HG03342 (cell line): ENCODE data around the gene CPEB4.

Experiments used
- ATAC-seq: cut with Tn5 transposase; IDR thresholded peaks from one replicate; pipeline ENCODE4 v1.9.1; 2021; ENCODE audit warnings: mild to moderate bottlenecking, moderate library complexity; ENCODE audit not compliant: unreplicated experiment

Gene CPEB4

DNA sequence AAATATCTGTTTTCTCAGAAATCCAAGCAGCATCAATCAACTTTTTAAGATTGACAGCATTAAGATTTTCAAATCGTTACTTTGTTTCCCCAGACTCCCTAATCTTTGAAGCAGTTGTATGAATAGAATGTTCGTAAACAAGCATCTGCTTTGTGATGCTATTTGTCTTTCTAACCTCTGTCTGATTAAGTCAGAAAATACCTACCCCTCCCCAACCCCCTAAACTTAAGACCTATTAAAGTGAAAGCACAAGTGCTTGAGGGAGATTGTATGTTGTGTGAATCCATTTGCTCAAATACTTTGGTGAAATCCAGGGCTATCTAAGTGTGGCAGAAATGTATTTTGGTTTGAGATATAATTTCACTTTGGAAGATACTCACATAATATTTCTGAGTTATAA, 53.0 kb downstream of the CPEB4 start:
- no peak for ATAC-seq

DNA sequence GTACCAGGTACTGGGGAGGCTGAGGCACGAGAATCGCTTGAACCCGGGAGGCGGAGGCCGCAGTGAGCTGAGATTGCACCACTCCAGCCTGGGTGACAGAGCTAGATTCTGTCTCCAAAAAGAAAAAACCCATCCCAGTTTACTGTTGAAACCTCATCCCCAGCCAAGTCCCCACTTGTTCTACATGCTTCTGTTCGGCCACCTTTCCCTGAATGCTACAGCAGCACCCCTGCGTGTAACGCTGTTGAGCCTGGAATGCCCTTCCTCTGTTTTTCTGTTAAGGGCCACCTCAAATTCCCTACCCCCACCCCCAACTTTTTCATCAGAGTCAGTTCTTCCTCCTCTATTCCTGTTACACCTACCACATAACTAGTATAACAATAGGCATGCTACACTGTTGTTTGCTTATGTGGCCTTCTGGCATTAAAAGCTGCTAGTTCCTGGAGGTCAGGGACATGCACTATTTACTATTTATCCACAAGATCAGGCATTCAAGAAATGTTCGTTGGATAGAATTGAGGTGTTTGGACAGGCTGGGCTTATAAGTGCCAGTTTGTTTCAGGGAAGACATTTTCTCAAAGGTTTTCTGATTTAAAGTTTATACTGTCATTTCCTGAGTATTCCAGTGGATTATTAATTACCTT, 53.7 kb downstream of the CPEB4 start:
- ATAC-seq: no peak

DNA sequence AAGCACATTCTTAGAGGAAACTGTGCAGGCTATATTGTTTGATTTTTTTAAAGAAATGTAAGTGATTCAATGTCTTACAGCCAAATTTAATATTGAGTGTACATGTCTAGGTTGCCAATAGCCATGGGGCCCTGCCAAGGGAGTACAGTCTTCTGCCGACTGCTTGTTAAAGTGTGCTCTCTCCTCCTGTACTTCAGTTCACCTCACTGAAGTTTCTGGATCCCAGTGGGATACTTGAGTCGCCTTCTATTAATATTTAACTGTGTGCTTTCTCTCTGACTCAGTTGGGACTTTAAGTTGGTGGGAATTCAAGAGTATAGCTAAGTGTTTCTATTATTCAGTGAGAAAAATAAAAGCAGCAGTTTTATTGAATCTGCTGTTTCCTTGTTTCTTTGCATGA, 56.4 kb downstream of the CPEB4 start:
- ATAC-seq: no peak

DNA sequence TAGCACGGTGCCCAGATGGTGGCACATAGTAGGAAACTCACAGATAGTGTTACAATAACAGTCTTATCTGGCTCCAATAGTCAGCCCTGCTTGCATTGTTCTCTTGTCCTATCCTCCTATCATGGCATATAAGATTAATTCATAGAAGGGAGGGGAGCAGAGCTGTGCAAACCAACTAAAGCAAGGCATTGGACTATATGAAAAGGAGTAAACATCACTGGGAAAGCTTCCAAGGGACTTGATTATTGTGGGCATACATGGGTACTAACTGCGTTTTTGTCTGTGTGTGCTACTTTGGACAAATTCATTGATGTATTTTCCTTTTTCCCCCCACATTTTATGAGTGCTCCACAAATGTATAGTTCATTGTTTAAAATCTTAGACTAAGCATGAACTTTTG, 57.0 kb downstream of the CPEB4 start:
- ATAC-seq: no peak

DNA sequence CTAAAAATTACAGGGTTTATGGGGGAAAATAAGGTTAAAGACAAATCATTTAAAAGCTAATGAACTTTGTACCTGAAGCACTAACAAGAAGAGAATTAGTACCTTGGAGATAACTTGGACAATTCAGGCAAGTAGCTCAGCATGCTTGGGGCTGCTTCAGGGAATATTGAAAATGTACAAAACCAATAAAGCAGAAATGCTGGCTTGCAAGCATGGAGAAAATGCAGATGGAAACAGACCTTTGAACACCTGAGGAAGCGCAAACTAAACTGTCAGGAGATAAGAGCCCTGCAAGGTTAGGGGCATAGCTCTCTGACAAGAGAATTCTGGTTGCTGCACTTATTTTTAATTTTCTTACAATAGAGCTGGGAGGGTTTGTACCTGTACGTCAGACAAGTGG, 58.2 kb downstream of the CPEB4 start:
- no peak for ATAC-seq

DNA sequence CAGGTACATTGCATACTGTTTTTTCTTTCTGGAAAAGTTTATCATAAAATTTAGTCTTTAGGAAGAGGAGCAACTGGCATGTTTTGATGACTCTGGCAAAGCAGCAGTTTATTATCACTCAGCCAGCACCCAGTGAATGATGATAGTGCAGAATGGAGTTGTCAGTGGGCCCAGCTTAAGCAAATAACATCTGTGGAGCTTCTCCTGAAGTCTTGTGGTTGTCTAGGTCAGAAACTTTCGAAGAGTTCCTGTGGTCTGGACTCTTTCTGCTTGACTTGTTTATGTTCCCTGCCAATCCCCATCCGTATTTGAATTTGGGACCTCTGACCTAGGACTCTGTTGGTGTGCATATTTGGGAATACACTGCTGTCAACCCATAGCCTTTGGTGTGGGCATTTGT, 62.7 kb downstream of the CPEB4 start:
- no peak for ATAC-seq

DNA sequence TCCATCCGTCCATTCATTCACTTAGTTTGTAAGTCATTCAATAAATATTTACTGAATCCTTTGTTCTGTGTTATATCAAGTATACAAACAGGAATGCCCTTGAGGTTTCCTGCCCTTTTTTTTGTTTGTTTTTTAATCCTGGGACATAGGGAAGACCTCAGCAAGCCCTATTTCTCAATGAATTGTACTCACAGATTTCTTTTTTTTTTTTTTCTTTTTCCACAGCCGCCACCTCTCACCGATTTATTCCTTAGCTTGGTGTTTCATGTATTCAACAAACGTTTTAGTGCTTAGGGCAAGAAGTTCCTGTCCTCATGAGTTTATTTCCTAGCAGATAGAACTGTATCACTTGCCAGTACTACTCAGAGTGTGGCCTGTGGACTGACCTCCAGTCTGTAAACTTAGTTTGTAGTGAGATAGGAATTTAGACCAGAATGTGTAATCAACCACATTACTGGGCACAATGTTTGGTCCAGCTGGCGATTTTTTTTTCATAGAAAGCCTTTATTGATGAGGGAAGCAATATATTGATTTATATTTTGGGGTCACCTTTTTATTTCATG, 65.5 kb downstream of the CPEB4 start:
- ATAC-seq: no peak

DNA sequence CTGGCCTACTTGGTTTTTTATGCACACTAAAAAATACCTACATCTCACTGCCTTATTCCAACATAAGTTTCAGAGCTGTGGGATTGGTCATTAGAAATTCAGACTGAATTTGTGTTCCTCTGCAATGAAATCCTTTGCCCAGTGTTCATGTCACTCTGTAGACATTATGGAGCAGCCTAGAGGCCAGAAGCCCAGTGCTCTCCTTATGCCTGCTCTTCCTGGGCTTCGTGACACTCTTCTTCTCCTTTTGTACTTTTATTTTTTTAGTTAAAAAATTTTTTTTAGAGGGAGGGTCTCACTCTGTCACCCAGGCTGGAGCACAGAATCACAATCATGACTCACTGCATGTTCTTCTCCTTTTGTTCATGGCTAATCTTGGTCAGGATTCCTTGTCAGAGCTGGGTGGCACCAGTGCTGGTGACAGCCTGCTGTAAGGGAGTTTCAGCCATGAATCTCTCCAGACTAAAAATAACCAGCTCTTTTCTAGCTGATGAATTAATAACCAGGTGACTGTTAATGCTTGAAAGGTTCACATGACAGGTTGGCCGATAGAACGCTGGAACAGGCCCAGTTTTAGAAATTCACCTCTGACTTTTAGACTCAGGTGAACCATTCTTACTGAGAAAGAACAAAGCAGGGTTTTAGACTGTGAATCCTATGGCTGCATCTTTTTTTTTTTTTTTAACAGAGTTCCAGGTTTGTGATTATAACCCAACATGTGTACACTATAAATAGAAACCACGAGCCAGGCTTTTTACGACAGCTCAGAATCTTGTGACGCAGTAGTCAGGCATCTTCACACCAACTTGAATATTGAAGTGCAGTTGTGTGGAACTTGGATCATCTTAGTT, 66.7 kb downstream of the CPEB4 start:
- no peak for ATAC-seq

DNA sequence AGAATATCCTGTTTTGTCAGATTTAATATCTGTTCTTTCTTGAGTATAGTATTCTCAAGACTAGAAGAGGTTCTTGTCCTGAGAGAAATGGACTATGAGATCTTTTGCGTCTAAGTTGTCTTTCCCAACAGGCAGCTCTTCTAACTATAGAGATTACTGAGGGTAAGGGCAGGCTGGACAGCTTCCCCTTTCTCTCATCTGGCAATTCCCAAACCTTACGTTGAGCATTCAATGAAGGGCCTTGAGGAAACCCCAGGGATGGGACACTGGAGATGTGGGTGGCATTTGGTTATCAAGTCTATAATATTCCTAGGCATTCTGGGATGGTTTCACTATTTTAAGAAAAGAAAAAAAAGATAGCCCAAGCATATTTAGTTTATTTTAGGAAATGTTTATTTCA, 72.8 kb downstream of the CPEB4 start:
- no peak for ATAC-seq

DNA sequence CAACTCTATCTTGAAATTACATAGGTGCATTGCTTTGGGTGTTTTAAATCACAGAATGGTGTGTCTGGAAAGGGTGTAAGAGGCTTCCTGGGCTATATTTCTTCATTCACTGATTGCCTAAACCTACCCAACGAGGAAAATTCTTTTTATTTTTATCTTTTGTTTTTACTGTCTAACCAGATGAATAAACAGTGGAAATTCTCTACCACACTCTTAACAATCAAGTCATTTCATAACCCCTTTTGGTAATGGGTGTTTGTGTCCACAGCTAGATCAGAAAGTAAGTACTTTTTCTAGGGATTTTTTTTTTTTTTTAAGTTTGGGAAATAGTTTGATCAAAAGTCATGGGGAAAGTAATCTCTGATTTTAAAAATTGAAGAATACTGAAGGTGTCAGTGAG, 73.3 kb downstream of the CPEB4 start:
- no peak for ATAC-seq

DNA sequence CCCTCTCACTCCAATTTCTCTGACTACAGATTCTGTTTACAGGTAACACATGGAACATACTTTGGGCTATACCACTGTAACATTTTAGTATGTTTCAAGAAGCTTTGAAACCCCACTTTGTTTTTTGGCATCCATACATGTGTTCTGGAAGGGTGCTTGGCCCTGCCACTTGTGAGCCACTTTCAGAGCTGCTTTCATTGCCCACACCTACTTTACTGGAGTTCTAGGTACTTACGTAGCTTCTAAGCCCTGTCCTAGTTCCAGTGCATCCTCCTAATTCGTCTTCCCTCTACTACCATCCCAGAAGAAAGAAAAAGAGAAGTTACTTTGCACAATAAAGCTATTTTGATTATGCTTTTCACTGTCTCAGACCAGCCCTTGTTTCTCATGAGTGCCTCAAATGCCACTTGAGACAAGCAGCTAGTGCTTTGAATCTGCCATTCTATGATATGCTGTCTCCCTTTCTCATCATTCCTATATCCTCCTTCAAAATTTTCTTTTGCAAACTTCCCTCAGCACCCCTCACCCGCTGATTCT, 74.4 kb downstream of the CPEB4 start:
- ATAC-seq: no peak

DNA sequence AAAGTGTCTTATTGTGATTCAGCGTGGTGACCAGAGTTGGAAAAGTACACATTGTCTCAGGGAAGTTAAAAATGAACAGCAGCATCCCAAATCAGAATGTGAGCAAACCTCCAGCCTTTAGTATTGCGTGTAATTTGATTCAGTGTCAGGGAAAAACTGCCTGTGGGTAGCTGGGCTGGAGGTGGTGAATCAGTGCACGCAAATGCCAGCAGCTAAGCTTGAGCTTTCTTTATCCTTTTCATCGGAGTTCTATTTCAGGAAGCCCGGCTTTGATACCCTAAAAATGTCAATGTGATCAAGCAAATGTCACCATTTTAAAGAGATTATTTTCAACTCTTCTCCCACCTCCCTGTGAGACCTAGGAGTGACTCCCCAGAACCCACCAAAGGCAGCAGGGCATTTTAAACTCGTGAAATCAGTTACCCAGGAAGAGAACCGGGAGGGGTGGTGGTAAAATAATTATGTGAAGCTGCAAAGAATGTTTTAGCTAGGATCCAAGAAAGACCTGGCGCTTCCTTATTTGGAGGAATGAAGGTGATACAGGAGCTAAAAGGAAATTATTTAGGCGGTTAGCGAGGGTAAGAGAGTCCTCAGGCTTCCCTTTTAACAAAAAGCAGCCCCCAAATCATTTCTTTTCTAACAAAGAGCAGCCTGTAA, 75.2 kb downstream of the CPEB4 start:
- no peak for ATAC-seq

DNA sequence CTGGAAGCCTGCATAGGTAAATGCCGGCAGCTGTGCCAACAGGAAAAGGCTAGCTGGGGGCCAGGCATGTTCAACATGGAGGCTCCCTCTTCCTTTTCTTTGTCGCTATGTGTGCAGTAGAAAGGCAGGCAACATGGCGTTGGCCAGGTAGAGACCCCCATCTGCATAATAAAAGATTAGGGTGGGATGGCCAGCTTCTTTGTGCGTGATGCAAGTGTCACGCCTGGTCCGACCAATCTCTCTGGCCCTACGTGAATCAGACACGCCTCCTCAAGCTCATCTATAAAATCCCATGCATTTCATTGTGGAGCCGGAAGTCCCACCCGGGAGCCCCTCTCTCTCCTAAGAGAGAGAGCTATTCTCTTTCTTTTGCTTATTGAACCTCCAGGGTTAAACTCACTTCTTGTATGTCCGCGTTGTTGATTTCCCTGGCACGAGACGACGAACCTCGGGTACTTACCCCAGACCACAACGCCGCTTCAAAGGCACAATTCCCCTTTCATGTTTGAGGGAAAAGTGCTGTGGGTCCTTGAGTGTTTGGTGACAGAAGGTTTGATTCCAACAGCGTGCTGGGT, 75.8 kb downstream of the CPEB4 start:
- no peak for ATAC-seq

DNA sequence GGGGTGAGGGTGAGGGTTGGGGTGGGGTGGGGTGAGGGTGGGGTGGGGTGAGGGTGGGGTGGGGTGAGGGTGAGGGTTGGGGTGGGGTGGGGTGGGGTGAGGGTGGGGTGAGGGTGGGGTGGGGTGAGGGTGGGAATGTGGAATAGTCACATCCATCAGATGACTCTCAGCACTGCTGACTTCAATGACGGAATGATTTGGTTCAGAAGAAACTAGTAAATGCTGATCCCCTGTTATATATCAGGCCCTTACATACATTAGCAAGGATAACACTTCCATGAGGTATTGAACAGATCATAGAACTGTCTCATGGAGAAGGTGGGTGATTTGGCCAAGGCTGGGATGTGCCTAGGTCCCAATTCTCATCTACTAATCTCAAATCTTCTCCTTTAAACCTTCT, 76.4 kb downstream of the CPEB4 start:
- no peak for ATAC-seq

DNA sequence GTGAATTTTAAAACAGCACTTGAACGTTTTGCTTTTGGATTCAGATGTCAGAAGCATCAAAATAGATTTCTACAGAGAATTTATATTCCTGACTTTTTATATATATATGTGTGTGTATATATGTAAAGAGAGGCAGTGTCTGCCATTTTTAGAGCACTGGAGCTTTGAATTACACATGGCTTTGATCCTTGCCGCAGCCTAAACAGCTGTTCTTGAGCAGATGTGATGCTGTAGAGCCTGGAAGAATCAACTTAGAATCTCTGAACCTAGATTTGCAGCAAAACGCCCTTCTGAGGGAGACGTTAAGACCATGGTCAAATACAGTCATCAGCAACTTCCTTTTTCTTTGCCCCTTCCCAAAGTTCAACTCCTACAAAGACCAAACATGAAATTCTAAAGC, 79.1 kb downstream of the CPEB4 start:
- ATAC-seq: no peak

DNA sequence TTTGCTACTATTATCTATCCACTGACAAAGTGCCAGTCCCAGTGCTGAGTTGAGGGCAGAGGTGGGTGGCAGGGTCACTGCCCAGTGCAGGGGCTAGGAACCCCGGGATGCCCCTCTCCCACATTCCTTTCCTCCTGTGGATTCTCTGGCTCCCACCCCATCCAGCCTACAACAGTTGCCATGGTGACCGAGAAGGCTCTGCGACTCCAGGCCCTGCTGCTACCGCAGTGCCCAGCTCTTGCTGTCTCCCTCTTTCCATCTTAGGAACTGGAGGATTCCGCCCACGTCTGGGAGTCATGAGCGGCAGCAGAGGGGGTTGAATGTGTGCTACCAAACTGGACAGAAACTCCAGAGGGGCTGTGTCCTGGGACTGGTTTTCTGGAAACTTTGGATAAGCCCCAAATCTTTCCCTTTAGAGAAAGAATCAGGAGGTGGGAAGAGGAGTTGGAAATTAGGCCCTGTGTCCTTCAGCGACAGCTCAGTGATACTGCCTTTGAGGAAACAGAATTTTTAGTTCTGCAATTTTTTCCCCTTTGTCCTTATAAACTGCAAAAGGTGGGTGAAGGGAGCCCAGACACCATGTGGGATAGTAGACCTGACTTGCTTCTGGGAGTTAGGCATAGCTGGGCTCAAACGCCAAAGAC, 80.1 kb downstream of the CPEB4 start:
- ATAC-seq: no peak

DNA sequence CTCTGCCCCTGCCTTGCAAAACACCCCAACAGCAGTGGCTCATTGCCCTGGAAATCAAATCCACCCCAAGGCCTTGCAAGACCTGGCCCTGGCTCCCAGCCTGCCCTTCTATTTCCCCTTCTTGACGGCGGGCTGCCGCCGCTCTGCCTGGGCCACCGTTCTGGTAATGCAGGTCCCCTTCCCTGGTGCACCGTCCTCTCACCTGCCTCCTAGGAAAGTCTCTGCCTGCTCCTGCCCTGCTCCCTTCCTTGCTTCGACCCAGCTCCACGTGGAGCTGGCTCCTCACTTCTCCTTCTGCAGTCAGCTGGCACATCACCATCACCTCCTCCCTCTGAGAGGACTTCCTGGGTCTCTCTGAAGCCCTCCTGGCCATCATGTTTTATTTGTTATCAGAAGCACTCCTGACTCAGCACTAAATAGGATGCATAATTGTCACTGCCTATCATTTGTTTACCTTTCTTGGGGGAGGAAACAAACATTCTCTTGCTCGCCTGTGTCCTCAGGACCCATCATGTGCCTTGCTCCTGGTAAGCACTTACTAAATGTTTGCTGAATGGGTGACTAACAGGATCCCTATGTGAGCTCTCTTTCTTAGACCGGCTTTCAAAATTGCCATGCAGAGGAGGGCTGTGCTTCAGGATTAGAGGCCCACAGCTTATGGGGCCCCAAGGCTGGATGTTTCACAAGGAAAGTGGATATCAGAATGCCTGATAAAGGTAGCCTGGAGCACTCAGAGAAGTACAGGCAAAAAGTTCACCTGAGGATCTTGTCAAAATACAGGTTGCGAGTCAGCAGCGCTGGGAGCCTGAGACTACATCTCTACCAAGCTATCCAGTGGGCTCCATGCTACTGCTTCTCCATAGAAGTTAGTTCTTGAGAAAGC, 81.3 kb downstream of the CPEB4 start:
- ATAC-seq: no peak

DNA sequence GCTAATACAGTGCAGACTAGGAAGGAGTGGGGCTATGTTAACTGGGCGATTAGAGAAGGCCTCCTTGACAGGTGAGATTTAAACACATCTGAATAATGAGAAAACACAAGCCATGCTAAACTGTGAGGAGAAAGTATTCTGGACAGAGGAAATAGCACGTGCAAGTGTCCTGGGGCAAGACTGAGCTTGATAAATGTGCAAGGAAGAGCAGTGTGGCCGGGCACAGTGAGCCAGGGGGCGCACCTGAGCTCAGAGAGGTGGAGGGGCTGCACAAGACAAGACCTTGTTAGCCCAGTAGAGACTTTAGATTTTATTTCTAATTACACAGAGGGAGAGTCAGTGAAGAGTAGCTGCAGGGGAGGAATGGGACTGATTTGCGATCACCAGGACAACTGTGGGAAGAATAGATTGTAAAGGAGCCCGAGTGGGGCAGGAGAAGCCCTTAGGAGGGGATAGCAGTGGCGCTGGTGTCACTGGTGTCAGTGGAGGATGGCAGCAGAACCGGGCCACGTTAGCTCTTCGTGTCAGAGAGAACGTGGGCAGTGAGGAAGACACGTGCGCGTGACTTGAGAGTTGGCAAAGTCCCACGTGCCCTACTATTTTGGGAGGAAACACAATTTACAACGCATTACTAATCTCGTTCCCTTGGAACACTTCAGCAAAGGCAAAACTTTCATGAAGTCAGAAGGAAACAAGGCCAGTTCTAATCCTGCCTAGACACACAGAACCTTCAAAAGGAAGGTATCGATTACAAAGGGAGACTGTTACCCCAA, 82.9 kb downstream of the CPEB4 start:
- ATAC-seq: no peak
